Activated T-helper 1 cell treated with anti-CD3 and anti-CD28 coated beads, Interleukin-2, amount 50 U/mL, for 16 hours (primary cell): Measurements from ENCODE around the gene EDC4.
"Not testable (repeated sequence)": the region's sequence is repeated elsewhere in the genome, so short reads cannot be mapped to it uniquely, and the experiment has no call there.

Source experiments
- DNase-seq, 2 donors: peaks; one replicate each; pipeline ENCODE4 v3.0.0-alpha.2; 2020; ENCODE audit warnings: low read depth in 1 of 2, low spot score in 1 of 2

Gene EDC4

DNA sequence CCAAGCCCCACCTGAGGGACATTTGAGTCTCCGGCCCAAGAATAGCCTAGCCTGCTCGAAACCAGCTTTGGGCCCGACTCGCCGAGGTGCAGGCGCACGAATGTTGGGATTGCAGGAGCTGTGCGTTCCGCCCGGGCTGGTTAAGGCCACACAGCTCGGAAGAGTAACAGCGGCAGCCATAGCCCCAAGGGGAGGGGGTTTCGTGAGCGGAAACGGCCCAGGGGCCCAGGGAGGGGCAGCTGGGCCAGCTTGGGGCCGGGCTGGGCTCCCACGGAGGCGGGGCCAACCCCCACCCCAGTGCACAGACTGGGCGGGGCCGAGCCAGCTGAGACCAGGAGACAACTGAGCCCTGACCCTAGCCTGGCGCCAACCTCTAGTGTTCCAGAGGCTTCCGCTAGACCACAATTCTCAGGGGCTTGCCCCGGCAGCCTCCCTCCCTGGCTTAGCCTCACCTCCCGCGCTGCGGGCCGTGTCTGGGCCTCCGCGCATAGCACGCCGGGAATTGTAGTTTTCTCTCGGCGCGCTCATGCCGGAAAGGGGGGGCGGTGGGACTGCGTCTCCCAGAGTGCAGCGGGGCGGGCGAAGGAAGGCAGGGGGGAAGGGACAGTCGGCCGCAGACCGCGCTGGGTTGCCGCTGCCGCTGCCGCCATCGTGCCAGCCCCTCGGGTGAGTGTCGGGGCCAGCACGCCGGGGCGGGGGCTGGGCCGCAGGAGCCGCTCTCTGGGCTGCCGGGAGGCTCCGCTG, 26.4 kb upstream of the EDC4 start, which contains the start of gene NUTF2:
NUTF2 (plus strand) TSS at position 614 of the 744 bp plus-strand sequence. CDS start 18,198 bp downstream, outside the sequence.
- peak; percentile 89 to 90 for DNase-seq

DNA sequence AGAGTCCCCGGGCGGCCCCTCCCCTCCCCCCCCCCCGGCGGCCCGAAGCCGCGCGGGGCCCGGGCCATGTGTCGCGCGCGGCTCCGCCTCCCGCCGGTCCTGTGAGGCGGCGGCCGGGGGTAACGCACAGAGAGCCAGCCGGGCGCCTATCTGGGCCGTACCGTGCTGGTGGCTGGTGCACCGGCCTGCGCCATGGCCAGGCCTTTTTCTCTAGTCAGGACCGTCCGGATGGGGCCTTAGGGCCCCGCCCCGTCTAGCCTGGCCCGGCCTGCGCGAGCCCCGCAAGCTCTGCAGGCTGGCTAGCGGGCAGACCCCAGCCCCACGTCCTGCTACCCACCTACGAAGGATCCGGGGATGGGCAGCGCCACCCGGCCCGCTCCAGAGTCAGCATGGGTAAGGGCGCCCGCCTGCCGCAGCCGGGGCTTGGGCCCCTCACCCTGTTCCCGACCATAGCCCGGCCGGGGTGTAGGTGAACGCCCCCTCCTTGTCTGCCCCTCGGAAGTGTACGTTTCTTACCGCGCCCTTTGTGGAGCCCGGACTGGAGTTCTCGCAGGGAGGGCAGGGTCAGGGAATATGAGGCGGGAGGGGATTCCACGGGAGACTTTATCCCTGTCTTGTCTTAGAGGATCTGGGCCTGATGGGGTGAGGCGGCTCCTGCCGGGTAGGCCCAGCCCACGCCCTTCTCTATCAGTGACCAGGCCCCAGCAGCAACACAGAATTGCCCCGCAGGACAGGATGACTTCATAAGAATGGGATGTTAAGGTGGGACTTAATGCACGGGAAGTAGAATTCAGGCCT, 25.6 kb upstream of the EDC4 start, which contains the start of gene CENPT:
CENPT (minus strand) TSS at position 630 of the 798 bp plus-strand sequence. CDS start 13,834 bp downstream, outside the sequence.
- DNase-seq, result no peak

DNA sequence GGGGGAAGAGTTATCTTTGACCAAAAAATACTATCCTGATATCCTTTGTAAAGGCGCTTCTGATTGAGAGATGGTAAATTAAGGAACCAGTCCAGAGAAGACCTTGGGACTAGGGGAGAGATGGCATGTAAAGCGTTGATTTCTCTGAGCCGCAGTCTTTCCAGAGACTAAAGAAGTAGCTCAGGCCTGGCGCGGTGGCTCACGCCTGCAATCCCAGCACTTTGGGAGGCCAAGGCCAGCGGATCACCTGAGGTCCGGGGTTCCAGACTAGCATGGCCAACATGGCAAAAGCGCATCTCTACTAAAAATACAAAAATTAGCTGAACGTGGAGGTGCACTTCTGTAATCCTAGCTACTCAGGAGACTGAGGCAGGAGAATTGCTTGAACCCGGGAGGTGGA, 24.7 kb upstream of the EDC4 start:
- no peak for DNase-seq

DNA sequence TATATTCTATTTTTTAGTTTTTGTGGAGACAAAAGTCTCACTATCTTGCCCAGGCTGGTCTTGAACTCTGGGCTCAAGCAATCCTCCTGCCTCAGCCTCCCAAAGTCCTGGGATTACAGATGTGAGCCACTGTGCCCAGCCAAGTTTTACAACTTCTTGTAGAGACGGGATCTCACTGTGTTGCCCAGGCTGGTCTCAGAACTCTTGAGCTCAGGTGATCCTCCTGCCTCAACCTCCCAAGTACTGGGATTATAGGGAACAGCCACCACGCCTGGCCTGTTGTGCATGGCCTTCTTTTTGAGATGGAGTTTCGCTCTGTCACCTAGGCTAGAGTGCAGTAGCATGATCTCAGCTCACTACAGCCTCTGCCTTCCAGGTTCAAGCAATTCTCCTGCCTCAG, 19.2 kb upstream of the EDC4 start:
- DNase-seq, result no peak

DNA sequence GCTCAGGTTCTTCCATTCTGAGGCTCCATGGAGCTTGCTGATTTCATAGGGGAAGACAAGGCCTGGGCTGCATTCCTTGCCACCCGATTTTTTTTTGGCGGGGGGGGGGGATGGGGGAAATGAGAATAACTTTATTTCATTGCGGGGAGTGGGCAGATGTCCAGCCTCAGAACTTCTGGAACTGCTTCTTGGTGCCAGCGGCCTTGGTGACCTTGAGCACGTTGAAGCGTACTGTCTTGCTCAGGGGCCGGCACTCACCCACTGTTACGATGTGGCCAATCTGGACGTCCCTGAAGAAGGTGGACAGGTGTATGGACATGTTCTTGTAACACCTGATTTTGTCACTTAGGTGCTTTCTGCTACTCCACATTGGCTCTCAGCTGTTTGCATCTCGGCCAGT, 17.1 kb upstream of the EDC4 start:
- no peak for DNase-seq

DNA sequence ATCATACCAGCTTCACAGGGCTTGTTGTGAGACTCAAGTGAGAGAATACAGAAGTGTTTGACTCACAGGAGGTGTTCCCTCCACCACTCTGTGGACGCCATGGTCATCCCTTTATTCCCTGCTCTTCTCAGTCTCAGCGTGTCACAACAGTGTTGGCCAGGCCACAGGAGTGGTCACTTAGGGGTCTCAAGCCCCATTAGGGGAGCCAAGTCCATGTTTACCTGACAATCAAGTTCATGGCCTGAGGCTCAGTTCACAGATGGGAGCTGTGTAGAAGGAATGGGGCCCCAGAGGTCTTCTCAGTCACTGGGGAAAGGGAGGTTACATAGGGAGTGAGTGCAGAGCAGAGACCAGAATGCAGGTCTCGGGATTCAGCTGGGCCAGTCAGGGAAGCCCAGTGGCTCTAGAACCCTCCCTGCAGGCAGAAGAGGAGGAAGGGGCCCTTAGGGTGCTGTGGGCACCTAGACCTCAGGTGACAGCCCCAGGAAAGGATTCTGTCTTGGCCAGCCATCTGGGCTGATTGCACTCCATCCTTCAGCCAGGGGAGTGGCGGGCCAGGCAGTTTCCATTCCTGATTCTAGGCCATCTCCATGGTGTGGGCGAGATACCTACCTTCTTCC, 15.8 kb upstream of the EDC4 start:
- DNase-seq, result no peak

DNA sequence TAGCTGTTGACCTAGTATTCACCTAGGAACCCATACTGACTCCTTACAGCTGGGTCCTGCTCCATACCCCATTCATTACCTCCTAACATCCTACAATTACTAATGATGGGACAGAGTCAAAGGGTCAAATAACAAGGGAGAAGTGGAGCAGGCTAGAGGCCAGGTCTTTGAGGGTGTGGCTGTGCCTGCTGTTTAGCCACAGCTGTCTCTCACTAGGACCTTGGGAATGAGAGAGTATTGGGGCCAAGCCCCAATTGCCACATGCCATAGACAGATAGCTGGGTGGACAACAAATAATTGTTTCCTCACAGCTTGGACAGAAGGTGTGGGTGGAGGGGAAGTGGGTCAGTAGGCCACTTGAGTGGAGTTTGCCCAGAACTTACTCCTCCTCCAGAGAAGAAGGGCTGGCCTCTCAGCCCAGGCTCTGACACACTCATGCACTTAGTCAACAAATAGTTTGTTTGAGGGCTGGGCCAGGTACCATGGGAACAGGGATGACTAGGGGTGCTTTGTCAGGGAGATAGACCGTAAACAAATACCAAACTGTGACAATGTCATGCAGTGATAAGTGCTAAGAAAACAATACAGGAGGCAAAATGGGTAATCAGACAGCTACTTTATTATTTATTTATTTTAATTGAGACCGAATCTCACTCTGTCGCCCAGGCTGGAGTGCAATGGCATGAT, 15.2 kb upstream of the EDC4 start:
- DNase-seq, result no peak

DNA sequence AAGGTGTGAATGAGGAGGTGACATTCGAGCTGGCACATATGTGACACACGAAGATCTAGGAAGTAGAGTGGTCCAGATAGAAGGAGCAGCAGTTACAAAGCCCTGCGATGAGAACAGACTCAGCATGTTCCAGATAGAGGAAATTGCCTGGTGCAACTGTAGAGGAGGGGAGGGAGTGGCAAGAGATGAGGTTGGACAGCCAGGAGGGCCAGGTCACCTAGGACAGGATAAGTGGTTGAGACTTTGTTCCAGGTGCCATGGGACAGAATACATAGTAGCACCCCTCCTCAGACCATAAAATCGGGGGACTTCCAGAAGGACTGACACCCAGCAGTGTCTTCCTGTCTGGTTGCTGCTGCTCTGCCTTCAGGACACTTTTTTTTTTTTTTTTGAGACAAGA, 14.4 kb upstream of the EDC4 start:
- DNase-seq, result no peak

DNA sequence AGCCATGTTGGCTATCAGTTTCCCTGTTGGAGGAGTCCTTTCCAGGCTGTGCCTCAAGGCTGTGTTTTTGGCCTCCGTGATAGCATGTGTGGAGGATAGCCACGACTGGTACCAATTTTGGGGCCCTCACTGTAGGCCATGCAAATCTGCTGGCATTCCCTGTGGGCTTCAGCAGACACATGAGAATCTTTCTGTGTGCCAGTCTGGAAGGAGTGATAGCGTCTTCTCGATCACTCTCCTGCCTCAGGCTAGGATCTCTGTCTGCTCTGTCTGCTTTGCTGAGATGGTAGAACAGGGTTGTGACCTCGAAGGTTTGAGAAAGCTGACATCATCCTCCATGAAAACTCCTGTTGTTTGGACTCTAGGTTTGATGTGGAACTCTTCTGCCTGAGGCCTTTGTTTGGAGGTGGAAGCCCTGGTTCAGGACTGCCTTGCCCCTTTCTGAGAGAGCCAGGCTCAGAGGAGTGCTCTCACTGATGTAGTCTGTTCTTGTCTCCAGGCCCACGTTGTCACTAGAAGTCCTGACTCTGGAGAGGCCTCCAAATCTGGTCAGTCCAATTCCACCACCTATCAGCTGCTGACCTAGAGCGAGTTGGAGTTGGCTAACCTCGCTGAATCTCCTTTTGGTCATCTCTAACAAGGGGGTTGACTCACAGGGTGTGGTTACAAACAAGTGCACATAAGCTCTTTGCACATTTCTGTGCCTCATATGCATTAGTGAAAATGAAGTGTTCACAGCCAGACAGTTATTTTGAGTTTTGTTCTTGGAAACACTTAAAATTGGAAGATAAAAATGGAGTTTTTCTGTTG, 12.1 kb upstream of the EDC4 start:
- no peak for DNase-seq

DNA sequence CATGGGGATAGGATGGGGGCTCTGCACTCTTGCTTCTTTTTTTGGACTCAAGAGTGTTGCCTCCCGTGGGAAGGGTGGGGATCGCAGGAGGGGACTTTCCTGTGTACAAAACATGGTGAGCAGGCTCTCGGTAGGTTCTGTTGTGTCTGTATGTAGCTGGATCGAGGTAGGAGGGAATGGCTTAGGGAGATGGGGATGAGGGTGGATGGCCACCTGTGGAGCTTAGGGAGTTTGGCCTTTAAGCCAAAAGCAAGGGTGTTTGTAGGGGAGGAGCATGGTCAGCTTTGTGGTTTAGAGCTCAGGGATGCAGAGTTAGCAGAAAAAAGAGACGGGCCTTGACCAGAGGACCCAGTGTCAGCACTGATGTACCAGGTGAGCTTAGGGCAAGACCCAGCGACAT, 11.0 kb upstream of the EDC4 start:
- DNase-seq, result no peak

DNA sequence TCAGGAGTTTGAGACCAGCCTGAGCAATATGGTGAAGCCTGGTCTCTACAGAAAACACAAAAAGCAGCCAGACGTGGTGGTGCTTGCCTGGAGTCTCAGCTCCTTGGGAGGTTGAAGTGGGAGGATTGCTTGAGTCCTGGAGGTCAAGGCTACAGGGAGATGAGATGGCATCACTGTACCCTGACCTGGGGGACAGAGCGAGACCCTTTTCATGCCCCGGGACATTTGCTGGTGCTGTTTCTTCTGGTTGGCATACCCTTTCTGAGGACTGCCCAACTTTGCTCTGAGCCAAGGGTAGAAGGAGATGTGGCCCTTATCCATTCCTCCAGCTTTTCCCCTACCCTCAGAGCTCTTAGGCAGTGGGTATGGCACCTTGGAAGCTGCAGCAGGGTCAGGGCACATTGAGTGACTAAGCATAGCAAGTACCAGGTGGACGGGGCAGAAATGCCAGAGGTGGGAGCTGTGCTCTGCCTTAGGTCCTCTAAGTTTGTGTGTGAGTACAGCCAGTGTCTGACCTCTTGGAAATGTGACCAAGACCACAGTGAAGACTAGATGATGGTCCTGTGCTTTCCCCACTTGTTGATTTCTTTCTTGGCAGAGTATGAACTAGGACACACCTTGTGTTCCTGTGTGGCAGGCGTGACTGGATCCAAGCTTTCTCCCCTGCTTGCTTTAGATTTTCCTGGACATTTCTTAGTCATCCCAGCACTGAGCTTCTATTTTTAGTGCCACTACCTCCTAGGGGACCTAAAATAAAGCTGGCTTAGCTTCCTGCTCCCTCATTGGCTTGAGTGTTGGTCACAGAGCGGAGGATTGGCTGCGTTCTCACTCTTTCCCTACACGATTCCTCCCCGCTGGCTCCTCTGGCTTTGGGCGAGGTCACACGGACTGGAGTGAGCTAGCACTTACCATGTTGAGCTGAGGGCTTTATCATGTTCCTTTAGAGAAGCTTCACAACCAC, 9.9 kb upstream of the EDC4 start:
- DNase-seq, result no peak

DNA sequence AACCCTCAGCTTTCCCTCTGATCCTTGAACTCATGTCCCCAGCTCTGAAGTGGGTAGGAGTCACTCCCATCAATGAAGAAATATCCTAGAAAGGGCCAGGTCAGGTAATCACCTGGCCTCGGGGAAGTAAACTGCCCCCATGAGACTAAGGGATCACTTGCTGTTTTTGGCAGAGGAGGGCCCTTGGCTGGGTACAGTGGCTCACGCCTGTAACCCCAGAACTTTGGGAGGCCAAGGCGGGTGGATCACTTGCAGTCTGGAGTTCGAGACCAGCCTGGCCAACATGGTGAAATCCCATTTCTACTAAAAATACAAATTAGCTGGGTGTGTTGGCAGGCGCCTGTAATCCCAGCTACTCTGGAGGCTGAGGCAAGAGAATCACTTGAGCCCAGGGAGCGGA, 8.8 kb upstream of the EDC4 start:
- not testable (repeated sequence) for DNase-seq

DNA sequence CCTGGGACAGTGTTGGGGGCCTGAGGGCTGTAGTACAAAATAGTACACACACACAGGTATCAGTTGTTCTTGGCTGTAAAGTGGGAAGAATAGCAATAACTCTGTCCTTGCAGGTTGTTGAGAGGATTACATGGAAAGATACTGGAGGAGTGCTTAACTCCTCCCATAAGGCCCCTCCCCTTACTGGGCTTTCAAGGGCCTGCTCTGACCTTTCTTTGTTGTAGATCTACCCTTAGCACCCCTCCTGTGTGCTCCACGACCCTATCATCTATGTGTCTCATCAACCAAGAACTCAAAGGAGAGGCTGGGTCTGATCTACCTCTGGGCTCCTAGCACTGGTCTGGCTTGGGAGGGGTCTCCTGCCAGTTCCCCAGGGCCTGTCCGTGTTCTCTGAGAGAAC, 8.3 kb upstream of the EDC4 start:
- DNase-seq, result no peak

DNA sequence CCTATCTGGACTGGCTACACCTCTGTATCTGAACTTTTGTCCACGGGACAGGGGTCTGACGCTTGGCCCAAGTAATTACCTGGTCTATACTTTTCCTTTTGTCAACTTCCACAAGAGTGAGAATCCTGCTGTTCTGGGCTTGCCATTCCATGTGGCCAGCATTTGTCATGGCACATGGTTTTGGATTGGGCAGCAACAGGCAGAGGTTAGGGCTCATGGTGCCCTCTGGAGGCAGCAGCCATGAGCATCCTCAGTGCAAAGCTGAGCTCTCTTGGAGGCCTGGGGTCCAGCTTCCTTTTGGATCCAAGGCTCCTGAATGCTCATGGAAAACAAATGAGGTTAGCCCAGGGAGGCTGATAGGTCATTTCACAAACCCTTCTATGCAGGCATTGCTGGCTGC, 7.5 kb upstream of the EDC4 start:
- no peak for DNase-seq

DNA sequence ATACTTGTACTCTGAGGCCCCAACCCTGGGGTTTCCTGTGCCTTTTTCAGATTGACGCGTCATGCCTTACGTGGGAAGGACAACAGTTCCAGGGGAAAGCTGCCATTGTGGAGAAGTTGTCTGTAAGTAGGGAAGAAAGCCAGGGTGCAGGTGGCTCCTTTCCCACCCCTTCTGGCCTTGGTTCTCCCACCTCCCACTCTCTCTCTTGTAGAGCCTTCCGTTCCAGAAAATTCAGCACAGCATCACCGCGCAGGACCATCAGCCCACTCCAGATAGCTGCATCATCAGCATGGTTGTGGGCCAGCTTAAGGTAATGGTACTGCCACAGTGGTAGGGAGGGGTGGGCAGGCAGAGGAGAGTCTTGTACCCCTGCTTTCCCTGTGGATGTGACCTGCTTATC, 4.6 kb upstream of the EDC4 start:
- DNase-seq, result no peak

DNA sequence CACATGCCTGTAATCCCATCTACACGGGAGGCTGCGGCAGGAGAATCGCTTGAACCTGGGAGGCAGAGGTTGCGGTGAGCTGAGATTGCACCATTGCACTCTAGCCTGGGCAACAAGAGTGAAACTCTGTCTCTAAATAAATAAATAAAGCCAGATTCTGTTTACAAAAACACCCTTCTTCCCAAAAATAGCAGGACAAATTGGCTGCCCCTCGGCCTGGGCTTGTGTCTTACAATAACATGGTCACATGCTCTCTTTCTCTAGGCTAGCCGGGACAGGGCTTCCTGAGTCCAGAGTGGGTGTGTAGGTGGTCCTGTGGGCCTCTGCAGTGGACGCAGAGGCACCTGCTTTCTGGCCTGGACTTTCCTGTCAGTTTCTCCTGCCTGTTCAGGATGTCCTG, 3.2 kb upstream of the EDC4 start:
- no peak for DNase-seq

DNA sequence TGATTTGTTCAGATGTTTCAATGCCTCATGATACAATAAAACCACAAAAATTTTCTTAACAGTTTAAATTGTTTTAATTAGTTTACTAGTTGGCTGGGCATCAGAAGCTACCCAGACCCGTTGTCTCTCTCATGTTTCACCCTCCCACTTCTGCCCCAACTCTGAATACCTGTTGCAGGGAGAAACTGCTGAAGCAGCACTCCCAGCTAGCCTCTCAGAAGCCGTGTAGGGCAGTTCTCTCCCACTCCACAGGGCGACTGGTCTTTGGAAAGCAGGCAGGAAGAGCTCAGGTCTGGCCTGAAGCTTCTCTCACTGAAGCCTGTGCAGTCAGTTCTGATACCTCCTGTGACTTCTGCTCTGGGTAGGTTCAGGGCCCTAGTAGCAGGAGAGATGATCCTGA, 1.6 kb upstream of the EDC4 start:
- no peak for DNase-seq

DNA sequence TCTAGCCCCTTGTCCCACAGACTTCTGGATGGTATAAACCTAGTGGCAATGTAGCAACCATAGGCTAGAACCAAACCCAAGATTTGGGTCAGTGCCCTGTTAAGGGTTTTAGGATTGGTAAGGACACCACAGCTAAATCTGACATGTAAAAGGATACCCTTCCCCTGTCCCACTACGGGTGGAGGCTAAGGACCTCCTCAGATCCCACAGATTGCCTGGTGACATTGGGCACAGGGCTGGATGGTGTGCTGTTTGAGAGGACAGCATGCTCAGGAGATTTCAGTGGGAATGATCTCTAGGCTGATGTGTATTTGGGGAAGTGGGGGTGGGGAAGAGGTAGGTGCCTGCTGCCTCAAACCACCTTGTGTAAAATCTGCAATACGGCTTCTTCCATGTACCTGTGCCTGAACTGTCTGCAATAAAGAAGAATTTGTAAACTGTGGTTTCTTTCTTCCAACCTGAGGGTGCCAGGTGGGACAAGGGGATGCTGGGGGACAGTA, 671 bp upstream of the EDC4 start:
- DNase-seq, result no peak
